Measurements from ENCODE around the gene ZDHHC22.

Gene ZDHHC22

GRCh38 chr14:77155083-77155482, 13.5 kb upstream of the ZDHHC22 start (continued):
- TF ChIP-seq ZBTB20 (tag by site-specific recombination; IDR thresholded peaks at IDR 0.05) (no peak), TCF7L2 (IDR thresholded peaks at IDR 0.05; ENCODE audit: borderline replicate concordance, low read depth, low read length) (no peak), ZBTB7A (tag by site-specific recombination; IDR thresholded peaks at IDR 0.05; ENCODE audit: low read depth) (no peak), YY2 (tag by site-specific recombination; IDR thresholded peaks at IDR 0.05) (no peak), ZNF677 (tag by site-specific recombination; IDR thresholded peaks at IDR 0.05) (no peak), ZNF580 (tag by site-specific recombination; IDR thresholded peaks at IDR 0.05) (no peak), ZNF837 (tag by site-specific recombination; IDR thresholded peaks at IDR 0.05) (no peak), ZNF521 (tag by site-specific recombination; IDR thresholded peaks at IDR 0.05) (no peak), ZNF658 (tag by site-specific recombination; IDR thresholded peaks at IDR 0.05) (no peak), ZNF785 (tag by site-specific recombination; IDR thresholded peaks at IDR 0.05) (no peak), ZBTB10 (tag by site-specific recombination; IDR thresholded peaks at IDR 0.05) (no peak), ZNF394 (tag by site-specific recombination; IDR thresholded peaks at IDR 0.05; ENCODE audit: borderline replicate concordance) (no peak), ZNF777 (tag by site-specific recombination; IDR thresholded peaks at IDR 0.05; ENCODE audit: borderline replicate concordance) (no peak)

- Histone ChIP-seq H3K27ac (ENCODE audit: extremely low read depth, low read depth, low read length) (no peak overlapping the region), H3K9me3 (ENCODE audit: control insufficient read depth, insufficient read depth, low read depth, low read length) (no peaks in the 10 kb centered on the region), H3K4me1 (ENCODE audit: control insufficient read depth, insufficient read depth, low read length) (no peaks in the 10 kb centered on the region), H3K36me3 (ENCODE audit: control insufficient read depth in 2 of 2, insufficient read depth in 1 of 2, low read length in 2 of 2) (no peaks in the 10 kb centered on the region), H3K4me3 (ENCODE audit: low read depth, low read length) (no peak overlapping the region)
- TF ChIP-seq ZNF48 (tag by site-specific recombination; IDR thresholded peaks at IDR 0.05) (no peak), ZNF175 (tag by site-specific recombination; IDR thresholded peaks at IDR 0.05) (no peak), ZNF354C (tag by site-specific recombination; IDR thresholded peaks at IDR 0.05; ENCODE audit: borderline replicate concordance, low read depth) (no peak), ZBTB8A (tag by site-specific recombination; IDR thresholded peaks at IDR 0.05) (no peak), ZNF571 (tag by site-specific recombination; IDR thresholded peaks at IDR 0.05) (no peak), HOXA7 (CRISPR knock-in tag; IDR thresholded peaks at IDR 0.05; ENCODE audit: borderline replicate concordance) (no peak), GLIS2 (tag by site-specific recombination; IDR thresholded peaks at IDR 0.05) (no peak), ZNF10 (tag by site-specific recombination; IDR thresholded peaks at IDR 0.05) (no peak), PRDM1 (tag by site-specific recombination; IDR thresholded peaks at IDR 0.05) (no peak), ZNF335 (tag by site-specific recombination; conservative IDR thresholded peaks at IDR 0.05) (no peak), ZNF174 (tag by site-specific recombination; IDR thresholded peaks at IDR 0.05) (no peak), ZBTB7A (tag by site-specific recombination; IDR thresholded peaks at IDR 0.05; ENCODE audit: low read depth) (no peak), ZNF133 (tag by site-specific recombination; IDR thresholded peaks at IDR 0.05) (no peak), ZNF626 (tag by site-specific recombination; IDR thresholded peaks at IDR 0.05) (no peak)
- POLR2A ChIA-PET: no interaction called here
- CTCF ChIA-PET: interaction anchor here (1.0 to 8.1 kb wide), 4 partner anchors 13 to 278 kb away, joined by 3 to 82 read pairs (median 20); partner anchors contain the start of gene ZDHHC22
These were observed 12.8 kb upstream of the ZDHHC22 start for GRCh38 chr14:77154421-77154820.
